ENCODE data around the gene RPL26.

RPL26 gene

DNA sequence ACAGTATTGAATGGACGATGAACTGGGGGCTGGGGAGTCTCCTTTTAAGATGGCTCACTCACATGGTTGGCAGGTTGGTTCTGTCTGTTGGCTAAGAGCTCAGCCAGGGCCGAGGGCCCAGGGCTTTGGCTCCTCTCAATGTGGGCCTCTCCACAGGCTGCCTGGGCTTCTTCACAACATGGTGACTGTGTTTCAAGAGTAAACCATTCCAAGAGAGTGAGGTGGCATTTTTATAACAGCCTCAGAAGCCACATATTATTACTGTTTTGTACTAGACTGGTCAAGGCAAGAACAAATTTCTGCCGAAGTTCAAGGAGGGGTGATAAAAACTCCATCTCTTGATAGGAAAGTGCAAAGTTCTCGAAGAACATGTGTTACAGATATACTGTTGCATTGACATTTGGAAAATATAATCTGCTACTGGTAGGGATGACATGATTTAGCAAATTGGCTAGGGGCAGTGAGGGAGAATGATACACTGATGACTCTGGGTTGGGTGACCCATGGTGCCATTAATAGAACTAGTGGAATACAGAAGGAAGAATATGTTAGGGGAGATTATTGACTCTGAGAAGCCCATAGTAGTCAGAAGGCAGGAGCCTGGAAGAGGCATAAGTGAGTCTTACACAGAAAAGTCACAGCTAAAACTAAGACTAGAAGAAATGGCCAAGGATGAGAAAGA lies 20.2 kb downstream of the RPL26 start:
- TF ChIP-seq FOXP2 (optimal IDR thresholded peaks at IDR 0.05; ENCODE audit: borderline replicate concordance, extremely low read depth, extremely low read length, insufficient read depth) (no peak), SIN3A (IDR thresholded peaks at IDR 0.05; ENCODE audit: borderline replicate concordance, insufficient read depth, low read length) (no peak)
- TF ChIP-seq, protein P1, sequence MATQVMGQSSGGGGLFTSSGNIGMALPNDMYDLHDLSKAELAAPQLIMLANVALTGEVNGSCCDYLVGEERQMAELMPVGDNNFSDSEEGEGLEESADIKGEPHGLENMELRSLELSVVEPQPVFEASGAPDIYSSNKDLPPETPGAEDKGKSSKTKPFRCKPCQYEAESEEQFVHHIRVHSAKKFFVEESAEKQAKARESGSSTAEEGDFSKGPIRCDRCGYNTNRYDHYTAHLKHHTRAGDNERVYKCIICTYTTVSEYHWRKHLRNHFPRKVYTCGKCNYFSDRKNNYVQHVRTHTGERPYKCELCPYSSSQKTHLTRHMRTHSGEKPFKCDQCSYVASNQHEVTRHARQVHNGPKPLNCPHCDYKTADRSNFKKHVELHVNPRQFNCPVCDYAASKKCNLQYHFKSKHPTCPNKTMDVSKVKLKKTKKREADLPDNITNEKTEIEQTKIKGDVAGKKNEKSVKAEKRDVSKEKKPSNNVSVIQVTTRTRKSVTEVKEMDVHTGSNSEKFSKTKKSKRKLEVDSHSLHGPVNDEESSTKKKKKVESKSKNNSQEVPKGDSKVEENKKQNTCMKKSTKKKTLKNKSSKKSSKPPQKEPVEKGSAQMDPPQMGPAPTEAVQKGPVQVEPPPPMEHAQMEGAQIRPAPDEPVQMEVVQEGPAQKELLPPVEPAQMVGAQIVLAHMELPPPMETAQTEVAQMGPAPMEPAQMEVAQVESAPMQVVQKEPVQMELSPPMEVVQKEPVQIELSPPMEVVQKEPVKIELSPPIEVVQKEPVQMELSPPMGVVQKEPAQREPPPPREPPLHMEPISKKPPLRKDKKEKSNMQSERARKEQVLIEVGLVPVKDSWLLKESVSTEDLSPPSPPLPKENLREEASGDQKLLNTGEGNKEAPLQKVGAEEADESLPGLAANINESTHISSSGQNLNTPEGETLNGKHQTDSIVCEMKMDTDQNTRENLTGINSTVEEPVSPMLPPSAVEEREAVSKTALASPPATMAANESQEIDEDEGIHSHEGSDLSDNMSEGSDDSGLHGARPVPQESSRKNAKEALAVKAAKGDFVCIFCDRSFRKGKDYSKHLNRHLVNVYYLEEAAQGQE (IDR thresholded peaks at IDR 0.05; ENCODE audit: insufficient read depth in 1 of 2, low read depth in 2 of 2, low read length in 2 of 2) = no peak

DNA sequence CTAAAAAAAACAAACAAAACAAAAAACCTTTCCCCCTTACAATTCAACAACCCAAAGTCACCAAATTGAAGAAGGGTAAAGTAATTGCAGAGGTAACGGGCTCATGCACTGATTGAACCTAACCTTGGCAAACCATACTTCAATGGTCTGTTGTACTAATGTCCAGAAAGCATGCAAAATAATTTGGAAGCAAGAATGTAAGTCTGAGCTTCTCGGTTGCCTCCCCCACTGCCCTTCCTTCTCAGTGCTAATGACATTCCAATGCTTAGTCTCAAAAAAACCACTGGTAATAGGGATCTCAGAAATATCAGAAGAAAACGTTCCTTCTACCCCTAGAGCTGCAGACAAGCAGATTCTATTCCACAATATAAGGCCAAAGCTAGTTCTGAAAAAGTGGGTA lies 22.2 kb downstream of the RPL26 start:
- TF ChIP-seq TAF1 (IDR thresholded peaks at IDR 0.05; ENCODE audit: borderline replicate concordance, insufficient read depth, low read length) (no peak), FOXP2 (optimal IDR thresholded peaks at IDR 0.05; ENCODE audit: borderline replicate concordance, extremely low read depth, extremely low read length, insufficient read depth) (no peak), SIN3A (IDR thresholded peaks at IDR 0.05; ENCODE audit: borderline replicate concordance, insufficient read depth, low read length) (no peak), POLR2AphosphoS5 (IDR thresholded peaks at IDR 0.05; ENCODE audit: low read depth, low read length) (no peak)
- TF ChIP-seq, protein P1 (IDR thresholded peaks at IDR 0.05; ENCODE audit: insufficient read depth in 1 of 2, low read depth in 2 of 2, low read length in 2 of 2) = no peak

DNA sequence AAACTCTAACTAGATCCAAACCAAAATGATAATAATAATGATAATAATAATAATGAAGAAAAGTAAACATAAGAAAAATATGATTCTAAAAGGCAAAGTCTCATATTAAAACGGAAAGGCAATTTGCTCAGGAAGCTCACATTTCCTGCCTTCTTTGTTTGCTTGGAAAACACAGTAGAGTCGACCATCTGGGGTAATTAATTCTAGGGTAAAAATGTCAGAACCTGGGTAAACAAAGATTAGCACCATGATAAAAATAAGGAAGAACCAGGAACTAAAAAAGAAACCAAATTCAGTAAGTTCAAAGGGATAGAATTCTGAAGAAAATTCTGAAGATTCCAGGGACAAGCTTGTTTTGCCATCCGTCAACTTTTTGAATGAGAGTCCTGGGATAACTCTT lies 22.7 kb downstream of the RPL26 start:
- TF ChIP-seq SIN3A (IDR thresholded peaks at IDR 0.05; ENCODE audit: borderline replicate concordance, insufficient read depth, low read length) (no peak), FOXP2 (optimal IDR thresholded peaks at IDR 0.05; ENCODE audit: borderline replicate concordance, extremely low read depth, extremely low read length, insufficient read depth) (no peak), TAF1 (IDR thresholded peaks at IDR 0.05; ENCODE audit: borderline replicate concordance, insufficient read depth, low read length) (no peak), POLR2AphosphoS5 (IDR thresholded peaks at IDR 0.05; ENCODE audit: low read depth, low read length) (no peak)
- TF ChIP-seq, protein P1 (IDR thresholded peaks at IDR 0.05; ENCODE audit: insufficient read depth in 1 of 2, low read depth in 2 of 2, low read length in 2 of 2) = no peak

DNA sequence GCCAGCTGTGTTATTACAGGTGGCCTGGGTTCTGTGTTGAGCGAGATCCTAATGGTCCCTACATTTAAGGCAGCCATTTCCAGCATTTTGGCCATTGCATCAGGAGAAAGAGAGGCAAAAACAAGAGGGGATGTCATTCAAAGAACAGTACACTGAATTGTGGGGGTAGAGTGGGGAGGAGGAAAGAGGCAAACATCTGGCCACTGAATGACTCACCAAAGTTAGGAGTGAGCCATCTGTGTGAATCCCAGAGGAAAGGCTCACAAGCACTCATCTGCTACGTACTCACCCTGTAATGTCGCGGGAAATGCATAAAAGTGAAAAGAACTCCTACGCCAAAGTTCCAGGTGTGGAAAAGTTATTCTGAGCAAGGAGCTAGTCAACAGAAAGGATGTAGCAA lies 23.2 kb downstream of the RPL26 start:
- TF ChIP-seq TAF1 (IDR thresholded peaks at IDR 0.05; ENCODE audit: borderline replicate concordance, insufficient read depth, low read length) = no peak
- TF ChIP-seq FOXP2 (optimal IDR thresholded peaks at IDR 0.05; ENCODE audit: borderline replicate concordance, extremely low read depth, extremely low read length, insufficient read depth) = peak; percentile 44

DNA sequence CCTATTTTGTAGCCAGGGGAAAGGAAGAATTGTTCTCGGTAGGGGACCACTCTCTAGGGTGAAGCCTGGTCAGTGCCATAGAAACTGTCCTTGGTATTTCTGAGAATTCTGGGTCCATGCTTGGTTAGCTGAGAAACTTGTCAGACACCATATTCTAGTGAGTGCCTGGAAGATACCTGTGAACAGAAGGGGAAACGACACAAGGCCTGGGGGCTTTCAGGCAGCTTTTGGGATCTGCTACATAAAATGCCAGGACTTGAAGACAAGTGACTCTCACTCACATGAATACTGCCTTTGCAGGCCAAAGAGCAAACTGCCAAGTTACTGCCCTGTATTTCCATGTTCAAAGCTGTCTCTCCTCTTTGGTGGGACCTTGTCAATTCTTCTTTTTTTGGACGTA lies 25.1 kb downstream of the RPL26 start:
- TF ChIP-seq SIN3A (IDR thresholded peaks at IDR 0.05; ENCODE audit: borderline replicate concordance, insufficient read depth, low read length) (no peak), FOXP2 (optimal IDR thresholded peaks at IDR 0.05; ENCODE audit: borderline replicate concordance, extremely low read depth, extremely low read length, insufficient read depth) (no peak), POLR2AphosphoS5 (IDR thresholded peaks at IDR 0.05; ENCODE audit: low read depth, low read length) (no peak), TAF1 (IDR thresholded peaks at IDR 0.05; ENCODE audit: borderline replicate concordance, insufficient read depth, low read length) (no peak)
- TF ChIP-seq, protein P1 (IDR thresholded peaks at IDR 0.05; ENCODE audit: insufficient read depth in 1 of 2, low read depth in 2 of 2, low read length in 2 of 2) = no peak

Data from PFSK-1 (cell line).